Renal cortical epithelial cell (primary cell): ENCODE data around the gene ZDHHC1. TPM values are rescaled to one million over a fixed set of nuclear protein-coding genes. Genes with fewer than 3 reads are reported as not detected.
"Not testable (repeated sequence)": the region's sequence is repeated elsewhere in the genome, so short reads cannot be mapped to it uniquely, and the experiment has no call there.

Experiments used
- DNase-seq: peaks from one replicate; pipeline ENCODE4 v3.0.0-alpha.2; 2011; ENCODE audit warnings: low read depth
- total RNA-seq: library from RNA; depleted of rRNA; stranded (reverse); fragments of >200 nt; gene quantifications from 2 replicates; pipeline ENCODE4 v1.2.3, GENCODE V29; 2014

Gene ZDHHC1
- total RNA-seq, 1 donor from 2014 or later = 10.3 TPM

DNA sequence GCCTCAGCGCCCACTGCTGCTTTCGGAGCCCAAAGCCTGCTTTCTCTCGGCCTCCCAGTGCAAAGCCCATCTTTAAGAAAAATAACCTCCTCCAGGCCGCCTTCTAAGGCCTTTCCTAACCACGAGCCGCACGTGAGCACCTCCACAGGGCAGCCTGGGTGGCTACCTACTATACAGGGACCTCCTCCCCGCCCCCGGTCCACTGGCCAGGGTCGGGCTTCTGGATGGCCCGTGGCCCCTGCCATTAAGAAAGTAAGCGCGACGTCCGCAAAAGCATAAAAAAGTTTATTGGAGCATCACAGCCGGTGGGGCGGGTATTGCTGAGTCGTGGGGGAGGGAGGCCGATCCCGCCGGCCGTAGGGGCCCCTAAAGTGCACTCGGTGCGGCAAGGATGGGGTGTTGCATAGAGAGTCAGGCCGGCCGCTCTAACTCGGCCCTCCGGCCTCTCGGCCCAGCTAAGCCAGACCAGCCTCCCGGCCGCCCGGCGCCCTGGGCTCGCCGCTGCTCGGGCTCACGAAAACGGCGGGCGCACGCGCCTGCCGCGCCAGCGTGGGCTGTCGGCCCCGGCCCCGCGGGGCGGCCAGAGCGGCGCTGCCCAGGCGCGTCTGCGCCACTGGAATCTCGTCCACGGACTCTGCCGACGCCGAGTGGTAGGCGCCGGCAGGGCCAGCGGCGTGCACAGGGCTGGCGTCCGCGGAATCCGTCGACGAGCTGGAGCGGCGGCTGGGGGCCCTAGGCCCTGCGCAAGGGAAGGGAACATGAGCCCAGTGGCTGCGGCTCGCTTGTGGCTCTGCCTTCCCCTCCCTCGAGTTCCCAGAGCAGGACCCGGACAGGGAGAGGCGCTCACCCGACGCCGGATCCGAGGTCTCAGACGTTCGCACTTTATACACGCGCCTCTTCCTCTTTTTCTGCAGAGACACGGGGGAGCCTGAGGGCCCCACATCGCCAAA is 21.8 kb downstream of the ZDHHC1 start:
- DNase-seq = no peak

DNA sequence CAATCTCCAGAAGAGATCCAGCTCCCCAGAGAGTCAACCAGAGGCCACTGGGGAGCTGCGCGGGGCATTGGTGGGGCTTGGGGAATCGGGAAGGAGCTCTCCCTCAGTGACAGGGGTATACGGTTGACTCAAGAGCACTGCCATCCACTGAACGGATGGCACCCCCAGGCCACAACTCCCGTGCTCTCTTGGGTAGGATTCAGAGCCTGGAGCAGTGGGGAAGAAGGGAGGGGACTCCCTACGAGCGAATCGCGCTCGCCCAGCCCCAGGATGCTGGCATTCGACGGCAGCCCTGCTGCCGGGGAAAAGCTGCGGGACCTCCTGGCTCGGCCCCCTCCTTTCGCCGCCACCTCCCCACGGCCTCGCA is 22.5 kb downstream of the ZDHHC1 start:
- no peak for DNase-seq

DNA sequence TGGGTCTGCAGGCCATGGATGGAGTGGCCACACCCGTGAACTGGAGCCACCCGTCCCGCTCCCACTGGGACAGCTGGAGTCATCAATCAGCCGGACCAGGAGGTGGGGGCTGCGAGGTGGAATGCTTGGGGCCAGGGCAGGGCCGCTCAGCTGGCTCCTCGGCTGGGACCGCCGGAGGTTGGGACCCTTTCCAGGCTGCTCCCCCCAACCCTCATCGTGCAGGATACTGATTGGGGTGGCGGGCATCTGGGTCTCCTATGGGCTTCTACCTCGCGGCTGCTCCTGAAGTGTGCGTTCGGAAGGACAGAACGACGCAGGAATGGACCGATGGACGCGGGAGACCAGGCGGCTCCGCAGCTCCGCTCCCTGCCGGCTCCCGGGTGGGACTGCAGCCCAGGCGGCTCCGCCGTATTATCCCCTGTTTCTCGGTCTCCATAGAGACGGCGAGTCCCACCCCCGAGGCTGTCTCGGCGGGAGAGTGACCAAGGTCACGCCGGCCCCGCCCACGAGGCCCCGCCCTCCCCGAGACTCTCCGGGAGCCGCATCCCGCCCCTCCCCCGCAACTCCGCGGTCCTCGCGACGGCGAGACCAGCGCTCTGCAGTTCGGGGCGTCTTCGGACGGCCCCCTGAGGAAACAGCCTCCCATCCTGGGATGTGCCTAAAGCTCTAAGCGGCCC is 23.0 kb downstream of the ZDHHC1 start, which contains the start of gene TPPP3:
TSS of gene TPPP3 (minus strand) at position 388 of the 677 bp plus-strand sequence. CDS start 2,387 bp downstream, outside the sequence.
- DNase-seq = peak; percentile 45

DNA sequence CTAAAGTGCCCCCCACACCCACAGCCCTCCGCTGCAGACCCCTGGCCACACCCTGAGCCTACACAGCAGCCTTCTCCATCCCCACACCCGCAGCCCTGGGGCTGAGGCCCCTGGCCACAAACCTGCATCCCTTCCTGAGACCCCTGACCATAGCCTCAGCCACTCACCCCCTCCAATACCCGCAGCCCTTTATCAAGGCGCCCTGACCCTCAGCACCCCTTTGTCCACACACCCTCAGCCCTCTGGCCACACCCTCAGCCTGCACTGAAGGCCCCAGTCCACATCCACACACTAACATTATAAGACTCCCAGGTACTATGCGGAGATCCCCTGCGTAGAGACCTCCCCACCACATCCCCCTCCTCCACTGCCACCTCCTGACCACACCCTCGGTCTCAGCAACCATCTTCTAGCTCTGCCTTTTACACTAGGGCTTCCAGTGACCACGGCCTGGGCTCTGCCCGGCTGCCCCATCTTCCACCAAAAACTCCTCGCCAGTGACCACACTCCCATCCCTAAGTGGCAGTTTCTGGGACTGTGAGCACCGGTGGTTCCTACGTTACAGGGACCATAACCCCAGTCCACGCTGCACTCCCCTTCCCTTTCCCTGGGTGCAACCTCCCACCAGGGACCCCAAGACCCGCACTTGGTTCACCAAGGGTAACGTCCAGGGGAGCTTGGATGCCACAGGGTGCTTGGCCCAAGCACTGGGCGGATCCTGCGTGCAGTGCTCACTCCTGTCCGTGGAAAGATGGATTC is 23.8 kb downstream of the ZDHHC1 start:
- DNase-seq = no peak

DNA sequence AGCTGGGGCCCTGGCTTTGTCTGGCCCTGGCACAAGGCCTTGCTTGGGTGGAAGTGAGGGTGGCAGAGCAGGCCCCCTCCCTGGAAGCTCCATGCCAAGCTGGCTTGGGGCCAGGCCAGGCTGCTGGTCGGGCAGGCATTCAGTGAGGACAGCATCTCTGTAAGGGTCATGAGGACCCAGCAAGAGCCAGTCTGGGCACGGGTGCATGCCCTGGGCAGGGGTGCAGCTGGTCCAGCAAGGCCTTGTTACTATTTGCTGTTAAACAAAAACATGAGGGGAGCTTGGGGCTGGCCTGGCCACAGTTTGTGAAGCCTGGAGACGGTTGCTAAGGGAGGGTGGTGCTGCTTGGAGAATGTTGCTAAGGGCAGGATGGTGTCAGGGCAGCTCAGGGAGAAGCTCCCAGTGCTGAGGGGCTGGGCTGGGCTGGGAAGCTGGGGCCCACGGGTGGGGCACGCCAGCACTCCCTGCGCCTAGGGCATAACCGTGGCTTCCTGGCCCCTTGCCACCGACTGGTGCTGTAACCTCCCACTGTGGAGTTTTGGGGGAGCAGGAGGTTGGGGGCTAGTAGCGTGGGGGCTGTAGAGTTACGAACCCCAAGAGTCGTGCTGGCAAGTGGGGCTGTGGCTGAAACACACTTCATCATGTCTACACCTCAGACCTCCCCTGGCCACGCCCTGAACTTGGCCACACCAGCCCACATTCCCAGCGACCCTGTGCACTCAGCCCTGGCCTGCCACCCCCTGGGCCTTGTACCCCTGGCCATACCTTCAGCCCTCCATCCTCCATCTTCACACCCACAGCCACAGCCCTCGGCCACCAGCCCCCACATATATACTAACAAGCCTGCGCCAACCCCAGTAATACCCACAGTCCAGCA is 24.6 kb downstream of the ZDHHC1 start:
- DNase-seq = no peak

DNA sequence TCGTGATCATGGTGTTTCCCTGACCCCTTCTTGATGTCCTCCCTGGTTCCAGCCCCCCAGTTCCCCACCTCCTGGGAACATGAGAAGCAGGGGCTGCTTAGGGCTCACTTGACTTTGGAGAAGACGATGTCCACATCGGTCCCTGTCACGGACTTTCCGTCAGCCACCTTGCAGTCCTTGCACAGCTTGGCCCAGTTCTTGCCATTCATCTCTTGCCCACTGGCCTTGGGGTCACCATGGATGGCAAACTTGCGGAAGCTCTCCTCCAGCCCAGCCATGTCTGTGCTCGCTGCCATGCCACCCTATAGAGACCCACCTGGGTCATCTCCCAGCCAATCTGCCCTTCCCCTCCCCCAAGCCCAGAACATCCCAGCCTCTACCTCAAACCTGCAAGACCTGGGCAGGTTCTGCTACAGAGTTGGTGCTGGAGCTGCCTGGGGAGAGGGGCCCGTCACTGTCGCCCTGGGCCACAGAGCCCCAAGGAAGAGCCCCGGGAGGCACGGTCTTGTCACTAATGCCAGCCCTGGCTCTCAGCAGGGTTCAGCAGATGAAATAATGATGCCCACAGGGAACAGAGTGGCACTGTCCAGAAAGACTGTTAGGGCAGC is 25.4 kb downstream of the ZDHHC1 start:
- DNase-seq = no peak

DNA sequence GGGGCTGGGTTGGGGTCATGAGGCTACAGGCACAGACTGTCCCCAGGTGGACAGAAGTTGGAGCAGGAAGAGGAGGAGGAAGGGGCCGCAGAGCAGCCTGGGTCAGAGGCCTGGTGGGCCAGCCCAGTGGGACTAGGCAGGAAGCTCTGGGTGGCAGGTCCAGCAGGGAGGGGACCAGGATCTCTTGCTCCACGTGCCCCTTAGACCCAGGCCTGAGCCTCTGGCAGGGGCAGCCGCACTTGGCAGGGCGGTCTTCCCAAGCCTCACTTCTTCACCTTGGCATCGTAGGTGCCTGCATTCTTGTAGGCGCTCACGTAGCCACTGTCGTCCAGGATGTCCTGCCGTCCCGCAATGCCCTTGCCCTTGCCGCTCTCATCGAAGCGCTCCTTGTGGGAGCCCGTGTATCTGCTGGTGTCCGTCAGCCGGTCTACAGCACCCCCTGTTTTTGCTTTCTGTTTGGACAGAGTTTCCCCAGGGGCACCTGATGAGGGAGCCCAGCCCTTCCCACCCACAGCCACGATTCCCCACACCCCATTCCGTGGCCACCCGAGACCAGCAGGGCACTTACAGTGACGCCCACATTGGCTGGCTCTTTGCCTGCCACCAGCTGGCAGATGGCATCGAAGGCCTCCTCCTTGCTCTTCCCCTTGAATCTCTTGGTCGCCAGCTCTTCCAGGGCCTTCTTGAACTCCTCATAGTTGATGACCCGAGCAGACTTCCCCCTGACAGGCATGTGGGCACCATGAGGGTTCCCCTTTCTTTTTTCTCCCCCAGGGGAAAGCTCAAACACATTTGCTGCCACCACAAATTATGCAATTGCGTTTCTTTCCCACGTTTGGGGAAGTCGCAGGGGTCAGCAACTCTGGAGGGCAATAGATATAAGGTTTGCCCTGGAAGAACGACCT is 26.1 kb downstream of the ZDHHC1 start:
- no peak for DNase-seq

DNA sequence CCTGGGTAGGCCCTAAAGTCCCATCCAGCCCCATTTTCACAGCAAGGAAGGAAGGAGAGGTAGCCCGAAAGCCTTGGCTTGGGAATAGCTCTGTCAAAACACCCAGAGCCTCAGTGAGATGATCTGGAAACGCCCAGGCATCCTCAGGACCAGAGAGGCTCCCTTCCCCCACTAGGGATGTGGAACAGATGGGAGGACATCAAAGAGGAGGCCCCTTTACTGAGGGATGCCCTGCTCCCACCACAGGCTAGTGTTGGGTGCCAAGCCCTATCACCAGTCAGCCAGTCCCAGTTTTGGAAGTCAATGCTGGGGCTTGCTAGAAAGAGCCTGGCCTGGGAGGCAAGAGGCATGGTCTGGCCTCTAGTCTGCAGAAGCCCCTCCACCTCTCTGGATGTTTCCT is 27.7 kb downstream of the ZDHHC1 start:
- no peak for DNase-seq

DNA sequence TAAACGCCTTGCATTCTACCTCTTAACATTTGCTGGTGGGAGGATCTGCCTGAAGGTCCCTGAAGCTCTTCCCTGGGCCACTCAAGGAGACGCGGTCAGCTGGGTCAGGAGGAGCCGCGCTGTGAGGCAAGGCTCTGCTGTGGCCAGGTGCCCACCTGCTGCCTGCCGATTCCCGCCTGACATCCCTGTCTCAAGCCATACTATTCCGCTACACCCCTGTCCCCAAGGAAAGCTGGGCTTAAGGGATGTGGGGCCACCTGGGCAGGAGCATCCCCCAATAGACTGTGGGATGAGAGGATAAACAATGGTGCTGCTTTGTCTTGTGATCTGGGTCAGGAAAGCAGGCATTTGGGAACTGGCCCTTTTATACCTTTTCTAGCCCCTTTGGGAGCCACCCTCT is 28.1 kb downstream of the ZDHHC1 start:
- no peak for DNase-seq

DNA sequence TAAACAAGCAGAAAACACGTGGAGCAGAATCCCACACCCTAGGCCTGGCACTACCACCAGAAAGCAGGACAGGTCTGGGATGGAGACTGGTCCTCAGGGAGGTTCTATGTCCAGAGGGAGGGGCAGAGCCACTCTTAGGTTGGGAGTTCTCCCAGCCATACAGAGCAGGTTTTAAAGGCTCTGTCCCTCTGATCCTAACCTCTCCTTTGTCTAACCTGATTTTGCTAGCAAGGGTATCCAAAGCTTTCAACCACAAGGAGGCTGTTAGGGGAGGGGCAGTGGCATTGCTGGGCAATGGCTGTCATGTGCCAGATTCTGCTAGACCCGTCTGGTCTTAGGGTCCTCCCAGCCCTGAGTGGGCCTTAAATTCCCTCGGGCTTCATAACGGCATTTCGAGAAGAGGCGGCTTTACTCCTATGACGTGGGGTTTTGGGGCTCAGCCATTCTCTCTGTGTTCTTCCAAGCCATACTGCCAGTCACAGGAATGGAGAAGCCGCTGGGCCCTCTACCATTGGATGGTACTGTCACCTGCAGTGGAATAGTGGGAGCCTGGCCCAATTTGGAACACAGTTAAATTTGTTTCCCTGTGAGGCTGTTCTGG is 28.7 kb downstream of the ZDHHC1 start:
- DNase-seq = no peak

DNA sequence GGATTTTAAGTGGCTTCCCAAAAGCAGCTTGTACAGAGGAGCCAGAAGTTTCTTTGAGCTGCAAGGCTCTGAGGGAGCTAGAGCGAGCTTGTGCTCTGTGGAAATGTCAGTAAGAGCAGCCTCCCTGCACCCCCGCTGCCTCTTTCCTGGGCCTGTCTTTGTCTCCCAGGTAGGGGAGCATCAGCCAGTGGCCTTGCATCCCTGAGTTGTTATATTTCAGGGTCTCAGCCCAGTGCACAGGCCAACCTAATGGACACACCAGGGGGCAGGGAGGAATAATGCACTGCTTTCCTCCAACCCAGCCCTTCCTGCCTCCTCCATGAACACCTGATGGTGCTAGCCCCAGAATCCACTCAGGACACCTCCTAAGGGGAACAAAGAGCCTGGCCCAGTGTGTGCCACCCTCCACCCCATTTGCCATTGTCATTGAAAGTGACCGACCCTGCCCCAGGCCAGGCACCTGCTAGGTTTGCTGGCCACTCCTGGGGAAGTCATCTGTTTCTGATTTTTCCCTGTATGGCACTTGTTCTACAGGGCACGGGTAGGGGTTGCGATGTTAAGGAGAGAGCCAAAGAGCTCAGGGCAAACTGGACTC is 29.3 kb downstream of the ZDHHC1 start:
- no peak for DNase-seq

DNA sequence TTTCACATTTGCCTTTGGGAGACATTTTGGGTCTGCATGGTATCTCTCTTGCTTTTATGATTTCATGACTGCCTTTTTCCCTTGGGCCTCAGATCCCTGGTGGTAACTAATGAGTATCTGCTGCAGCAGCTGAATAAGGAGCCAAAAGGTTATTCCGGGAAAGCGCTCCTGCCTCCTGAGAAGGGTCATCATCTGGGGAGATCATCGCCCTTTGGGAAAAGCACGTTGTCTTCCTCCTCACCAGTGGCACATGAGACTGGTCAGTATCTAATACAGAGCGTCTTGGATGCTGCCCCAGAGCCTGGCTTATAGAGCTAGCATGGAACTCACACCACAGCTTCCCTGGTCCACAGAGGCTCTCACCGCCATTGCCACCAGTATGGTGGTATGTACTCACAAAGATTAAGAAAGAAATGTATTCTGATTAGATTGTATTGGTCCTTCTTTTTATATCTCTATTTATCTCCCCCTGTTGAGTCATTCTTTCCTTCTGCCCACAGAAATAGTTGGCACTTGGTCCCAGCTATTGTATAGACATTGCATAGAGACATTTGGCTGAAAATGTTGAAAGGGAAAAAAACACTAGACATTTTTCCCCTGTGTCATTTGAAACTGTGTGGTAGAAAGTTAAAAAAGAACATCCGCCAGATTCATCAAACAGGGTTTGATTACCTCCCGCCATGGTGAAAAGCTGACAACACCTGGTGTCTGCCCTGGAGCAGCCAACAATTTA is 31.3 kb downstream of the ZDHHC1 start:
- DNase-seq = no peak

DNA sequence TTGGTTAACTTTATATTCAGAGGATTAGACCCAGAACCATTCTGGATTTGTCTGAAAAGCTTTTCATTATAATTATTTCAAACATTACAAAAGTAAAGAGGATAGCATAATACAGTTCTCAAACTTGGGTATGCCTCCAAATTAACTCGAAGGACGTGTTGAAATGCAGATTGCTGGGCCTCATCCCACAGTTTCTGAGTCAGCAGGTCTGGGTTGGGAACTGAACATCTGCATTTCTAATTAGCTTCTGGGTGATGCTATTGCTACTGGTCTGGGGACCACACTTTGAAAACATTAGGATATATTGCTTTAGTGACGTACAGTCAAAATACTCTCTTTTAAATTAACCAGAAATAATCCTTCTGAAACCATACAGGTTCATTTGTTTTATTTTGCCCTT is 33.0 kb downstream of the ZDHHC1 start:
- DNase-seq = no peak

DNA sequence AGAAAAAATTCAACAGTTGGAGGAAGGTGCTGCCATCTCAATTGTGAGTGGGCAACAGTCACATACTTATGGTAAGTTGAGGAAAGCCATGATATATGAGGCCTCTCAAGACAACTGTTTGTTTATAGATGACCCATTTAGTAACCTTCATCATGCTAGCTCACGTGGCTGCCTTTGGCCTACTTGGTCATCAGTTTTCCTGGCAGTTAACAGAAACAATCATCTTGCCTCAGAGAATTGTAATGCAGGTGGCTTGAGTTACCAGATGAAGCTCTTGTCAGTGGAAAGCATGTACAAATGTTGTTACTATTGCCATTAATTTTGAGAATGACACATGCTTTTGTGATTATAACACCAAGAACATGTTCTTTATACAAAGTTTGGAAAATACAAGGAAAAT is 37.6 kb downstream of the ZDHHC1 start:
- DNase-seq = peak; percentile 10

DNA sequence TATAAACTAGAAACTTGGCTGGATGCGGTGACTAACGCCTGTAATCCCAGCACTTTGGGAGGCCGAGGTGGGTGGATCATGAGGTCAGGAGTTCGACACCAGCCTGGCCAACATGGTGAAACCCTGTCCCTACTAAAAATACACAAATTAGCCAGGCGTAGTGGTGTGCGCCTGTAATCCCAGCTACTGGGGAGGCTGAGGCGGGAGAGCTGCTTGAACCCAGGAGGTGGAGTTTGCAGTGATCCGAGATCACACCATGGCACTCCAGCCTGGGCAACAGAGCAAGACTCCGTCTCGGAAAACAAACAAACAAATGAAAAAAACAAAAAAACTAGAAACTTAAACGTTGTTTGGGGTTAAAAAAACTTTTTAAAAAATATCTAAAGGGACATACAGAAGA is 40.3 kb downstream of the ZDHHC1 start:
- not testable (repeated sequence) for DNase-seq

DNA sequence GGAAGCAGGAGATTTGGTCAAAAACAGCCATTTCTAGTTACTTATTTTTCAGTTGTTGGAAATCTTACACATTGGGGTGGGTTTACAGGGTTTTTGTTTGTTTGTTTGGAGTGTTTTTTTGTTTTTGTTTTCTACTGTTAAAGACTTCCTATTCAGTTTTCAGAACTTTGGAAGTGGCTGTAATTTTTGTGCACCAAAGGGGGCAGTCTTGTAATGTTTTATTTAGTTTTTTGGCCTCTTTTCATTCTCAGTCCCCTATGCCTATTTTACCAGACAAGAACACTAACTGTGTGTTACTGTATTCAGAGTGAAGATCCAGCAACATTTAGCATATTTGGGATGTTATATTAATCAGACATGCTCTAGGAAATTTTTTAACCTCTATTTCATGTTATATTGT is 43.6 kb downstream of the ZDHHC1 start:
- DNase-seq = peak; percentile 23

DNA sequence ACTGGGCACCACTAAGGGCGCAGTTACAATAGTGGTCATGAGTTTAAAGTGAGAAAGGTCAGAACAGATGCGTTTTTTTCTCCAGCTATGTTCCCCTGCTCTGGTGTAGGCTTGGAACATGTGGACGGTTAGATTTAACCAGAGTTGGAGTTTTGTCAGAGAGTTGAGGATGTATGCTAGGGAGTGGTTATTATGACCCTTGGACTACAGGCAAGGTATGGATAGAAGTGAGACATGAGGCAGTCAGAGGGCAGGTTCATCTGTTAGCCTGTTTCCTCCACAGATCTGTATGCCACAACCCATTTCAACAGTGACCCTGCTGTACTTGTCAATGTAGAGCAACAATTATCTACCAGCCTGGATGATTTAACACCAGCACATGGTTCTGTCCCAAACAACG is 45.6 kb downstream of the ZDHHC1 start:
- DNase-seq = no peak

DNA sequence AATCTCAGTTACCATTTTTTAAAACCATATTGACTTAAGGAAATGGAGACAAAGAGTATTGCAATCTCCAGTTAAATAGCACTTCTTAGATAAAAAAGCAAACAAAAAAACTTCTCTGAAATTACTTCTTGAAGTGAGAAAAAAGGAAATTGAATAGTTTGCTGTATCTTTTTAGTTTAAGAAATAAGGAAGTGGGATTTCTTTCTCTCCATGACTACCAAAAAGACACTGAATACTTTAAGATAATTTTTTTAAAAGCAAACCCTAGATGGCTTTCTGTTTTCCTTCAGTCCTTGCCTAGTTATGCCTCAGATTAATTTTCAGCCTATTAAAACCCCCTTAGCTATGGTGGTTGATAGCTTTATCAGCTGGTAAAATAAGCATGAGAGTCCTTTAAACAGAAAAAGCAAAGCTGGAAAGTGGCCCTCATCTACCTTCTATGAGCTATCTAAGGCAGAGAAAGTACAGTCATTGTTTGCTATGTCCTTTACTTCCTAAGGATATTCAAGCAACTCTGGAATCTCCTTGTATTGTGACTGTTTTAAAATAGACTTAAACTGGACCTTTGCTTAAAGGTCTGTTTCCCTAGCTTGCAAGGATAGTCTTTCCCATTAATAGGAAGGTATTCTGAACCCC is 51.6 kb downstream of the ZDHHC1 start:
- no peak for DNase-seq
